ENCODE results near the gene NAPB. TPM values are rescaled to one million over a fixed set of nuclear protein-coding genes. Genes with fewer than 3 reads are reported as not detected.

NAPB gene
- total and polyA plus RNA-seq, 2 experiments from 2014 or later = 7.3 to 11.2 TPM

- Histone ChIP-seq H4K20me1 (ENCODE audit: insufficient read depth, poor library complexity, severe bottlenecking) (no peaks in the 10 kb centered on the region), H3K9me3 (ENCODE audit: low read depth) (no peaks in the 10 kb centered on the region), H3K27me3 (no peaks in the 10 kb centered on the region), H3K27ac (no peak overlapping the region), H3K79me2 (no peaks in the 10 kb centered on the region), H3K4me2 (no peak overlapping the region), H2AFZ (no peak overlapping the region), H3K4me3 (no peak overlapping the region), H3K9me2 (replicated peaks; ENCODE audit: insufficient read depth) (no peaks in the 10 kb centered on the region), H3K36me3 (replicated peaks; ENCODE audit: insufficient read depth, low read depth) (no peaks in the 10 kb centered on the region), H3K4me1 (ENCODE audit: insufficient read depth) (peaks cover 3% of the 10 kb centered on the region)
- DNase-seq (ENCODE audit: low spot score) = no peak
- no peak for TF ChIP-seq EZH2phosphoT487 (IDR thresholded peaks at IDR 0.05; ENCODE audit: low read depth, severe bottlenecking, unreplicated experiment)
- no peak for TF ChIP-seq EZH2 (IDR thresholded peaks at IDR 0.05; ENCODE audit: borderline replicate concordance)
- TF ChIP-seq, protein P1, sequence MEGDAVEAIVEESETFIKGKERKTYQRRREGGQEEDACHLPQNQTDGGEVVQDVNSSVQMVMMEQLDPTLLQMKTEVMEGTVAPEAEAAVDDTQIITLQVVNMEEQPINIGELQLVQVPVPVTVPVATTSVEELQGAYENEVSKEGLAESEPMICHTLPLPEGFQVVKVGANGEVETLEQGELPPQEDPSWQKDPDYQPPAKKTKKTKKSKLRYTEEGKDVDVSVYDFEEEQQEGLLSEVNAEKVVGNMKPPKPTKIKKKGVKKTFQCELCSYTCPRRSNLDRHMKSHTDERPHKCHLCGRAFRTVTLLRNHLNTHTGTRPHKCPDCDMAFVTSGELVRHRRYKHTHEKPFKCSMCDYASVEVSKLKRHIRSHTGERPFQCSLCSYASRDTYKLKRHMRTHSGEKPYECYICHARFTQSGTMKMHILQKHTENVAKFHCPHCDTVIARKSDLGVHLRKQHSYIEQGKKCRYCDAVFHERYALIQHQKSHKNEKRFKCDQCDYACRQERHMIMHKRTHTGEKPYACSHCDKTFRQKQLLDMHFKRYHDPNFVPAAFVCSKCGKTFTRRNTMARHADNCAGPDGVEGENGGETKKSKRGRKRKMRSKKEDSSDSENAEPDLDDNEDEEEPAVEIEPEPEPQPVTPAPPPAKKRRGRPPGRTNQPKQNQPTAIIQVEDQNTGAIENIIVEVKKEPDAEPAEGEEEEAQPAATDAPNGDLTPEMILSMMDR (IDR thresholded peaks at IDR 0.05; ENCODE audit: poor library complexity) = no peak
- WGBS (ENCODE audit: low lambda C conversion rate, missing lambda C conversion rate) = 97% methylated on average over 15 of the region's 15 CpGs
These were observed 32.6 kb upstream of the NAPB start for GRCh38 chr20:23453549-23454543.

DNA sequence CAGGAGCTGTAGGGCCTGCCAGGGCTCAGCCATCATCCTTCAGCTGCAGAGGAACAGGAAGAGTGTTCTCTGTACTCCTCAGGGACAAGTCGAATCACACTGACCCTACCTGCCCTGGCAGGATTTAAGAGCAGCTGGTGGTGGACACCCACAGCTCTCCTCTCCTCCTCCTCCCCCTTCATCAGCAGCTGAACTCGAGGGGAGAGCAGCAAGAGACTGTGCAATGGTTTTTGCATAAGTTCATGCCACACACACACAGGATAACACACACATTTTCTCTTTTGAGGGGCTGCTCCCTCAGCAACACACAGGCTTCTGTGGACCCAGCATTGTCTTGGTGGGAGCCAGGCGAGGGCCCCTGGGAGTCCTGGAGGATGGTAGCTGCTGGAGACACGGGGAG lies 31.5 kb upstream of the NAPB start, which contains the start of gene CST11:
TSS of gene CST11 (minus strand) at position 101 of the 400 bp plus-strand sequence. CDS start at position 36, 65 bp downstream.
- DNase-seq (ENCODE audit: low spot score) = no peak
- no peak within 1 kb of the TSS for H3K4me3 ChIP-seq
- 64% methylated on average over 4 of the region's 4 CpGs for WGBS (ENCODE audit: low lambda C conversion rate, missing lambda C conversion rate)
- no peaks in the 10 kb centered on the region for H3K9me2 ChIP-seq (replicated peaks; ENCODE audit: insufficient read depth)
- no peak within 1 kb of the TSS for H2AFZ ChIP-seq
- peak within 1 kb of the TSS; percentile 40 for H3K27ac ChIP-seq
- no peaks in the 10 kb centered on the region for H4K20me1 ChIP-seq (ENCODE audit: insufficient read depth, poor library complexity, severe bottlenecking)
- H3K27me3 ChIP-seq = no peaks in the 10 kb centered on the region
- TF ChIP-seq, protein P1 (IDR thresholded peaks at IDR 0.05; ENCODE audit: poor library complexity) = no peak
- TF ChIP-seq EZH2phosphoT487 (IDR thresholded peaks at IDR 0.05; ENCODE audit: low read depth, severe bottlenecking, unreplicated experiment) = no peak
- TF ChIP-seq EZH2 (IDR thresholded peaks at IDR 0.05; ENCODE audit: borderline replicate concordance) = no peak
- H3K4me2 ChIP-seq = no peak within 1 kb of the TSS
- no peaks in the 10 kb centered on the region for H3K36me3 ChIP-seq (replicated peaks; ENCODE audit: insufficient read depth, low read depth)
- H3K4me1 ChIP-seq (ENCODE audit: insufficient read depth) = peaks cover 3% of the 10 kb centered on the region
- H3K79me2 ChIP-seq = no peaks in the 10 kb centered on the region
- no peaks in the 10 kb centered on the region for H3K9me3 ChIP-seq (ENCODE audit: low read depth)

GRCh38 chr20:23451956-23452487 lies 30.7 kb upstream of the NAPB start:
- Histone ChIP-seq H3K9me3 (ENCODE audit: low read depth) (no peaks in the 10 kb centered on the region), H3K4me2 (no peak overlapping the region), H3K79me2 (no peaks in the 10 kb centered on the region), H3K4me3 (no peak overlapping the region), H3K36me3 (replicated peaks; ENCODE audit: insufficient read depth, low read depth) (no peaks in the 10 kb centered on the region), H4K20me1 (ENCODE audit: insufficient read depth, poor library complexity, severe bottlenecking) (no peaks in the 10 kb centered on the region), H3K4me1 (ENCODE audit: insufficient read depth) (peaks cover 3% of the 10 kb centered on the region), H2AFZ (no peak overlapping the region), H3K27ac (peak overlapping the region; percentile 40), H3K9me2 (replicated peaks; ENCODE audit: insufficient read depth) (no peaks in the 10 kb centered on the region), H3K27me3 (no peaks in the 10 kb centered on the region)
- WGBS (ENCODE audit: low lambda C conversion rate, missing lambda C conversion rate) = 50% methylated on average over 11 of the region's 11 CpGs
- DNase-seq (ENCODE audit: low spot score) = peak; percentile 37
- TF ChIP-seq, protein P1 (IDR thresholded peaks at IDR 0.05; ENCODE audit: poor library complexity) = no peak
- TF ChIP-seq EZH2 (IDR thresholded peaks at IDR 0.05; ENCODE audit: borderline replicate concordance) (no peak), EZH2phosphoT487 (IDR thresholded peaks at IDR 0.05; ENCODE audit: low read depth, severe bottlenecking, unreplicated experiment) (no peak)
